K562 (cell line): Measurements from ENCODE around the gene GABRB1. TPM values are rescaled to one million over a fixed set of nuclear protein-coding genes. Genes with fewer than 3 reads are reported as not detected.

Experiments
- ATAC-seq: fragments of 200-7000 bp; cut with Tn5 transposase; 3 replicates; pipeline ENCODE4 v1.9.1; 2020; ENCODE audit warnings: moderate library complexity
- BruUV-seq: library from RNA; stranded (reverse); fragments of 400-500 nt; replicated peaks from 2 replicates; lab custom pipeline; 2021; lab: Mats Ljungman, UMichigan
- CTCF ChIA-PET: fragments of 300-600 bp; formaldehyde crosslinking; extraction: SDS; loops from one replicate; lab custom pipeline; 2021; ENCODE audit warnings: low intra/inter-chr PET ratio; lab: Yijun Ruan, JAX
- POLR2A ChIA-PET: fragments of 300-600, 350-650 bp; sonication (Branson Sonifier 250); formaldehyde crosslinking; extraction: SDS; loops from one replicate; lab custom pipeline; 2021; ENCODE audit warnings: antibody characterized with exemption, inconsistent platforms; lab: Yijun Ruan, JAX
- DNase-seq, 4 experiments: peaks; one replicate each; pipeline versions ENCODE4 v3.0.0 to v3.0.0-alpha.2; 2011 to 2018; ENCODE audit warnings: low spot score in 3 of 4, mixed read lengths in 3 of 4; ENCODE audit errors: extremely low read depth in 1 of 4
- FAIRE-seq: peaks from 2 replicates; lab custom pipeline; 2011; peaks lifted over from hg19 to GRCh38; lab: Jason Lieb, UNC
- H2AFZ ChIP-seq: 2 replicates; pipeline ENCODE4 v1.6.0; 2011; ENCODE audit warnings: low read depth, low read length, control low read depth, inconsistent platforms
- H3K27ac ChIP-seq: fragments of 200-600 bp; 3 replicates; pipeline ENCODE4 v1.8.0; 2011; ENCODE audit warnings: low read depth, mild to moderate bottlenecking, control low read depth, inconsistent platforms, low read length, moderate library complexity, mixed read lengths; ENCODE audit errors: extremely low read depth
- H3K27me3 ChIP-seq, 2 experiments: fragments of 300-600 bp in 1 of 2; 2 replicates in 1 of 2; 3 replicates in 1 of 2; pipeline versions ENCODE4 v1.6.0 to v1.8.0; 2011; ENCODE audit warnings: inconsistent platforms in 2 of 2, low read length in 2 of 2, mild to moderate bottlenecking in 1 of 2, mixed read lengths in 1 of 2, moderate library complexity in 1 of 2; ENCODE audit not compliant: control insufficient read depth in 2 of 2, insufficient read depth in 2 of 2
- H3K36me3 ChIP-seq: fragments of 300-600 bp; 3 replicates; pipeline ENCODE4 v1.8.0; 2011; ENCODE audit warnings: mild to moderate bottlenecking, low read length, inconsistent platforms; ENCODE audit not compliant: control insufficient read depth, insufficient read depth
- H3K4me1 ChIP-seq, 2 experiments: fragments of 200-600 bp in 1 of 2; replicated peaks in 1 of 2; 2 replicates in 1 of 2; 3 replicates in 1 of 2; pipeline versions ENCODE4 v1.5.1 to v1.8.0; 2011; ENCODE audit warnings: inconsistent platforms in 2 of 2, low read length in 2 of 2, mild to moderate bottlenecking in 1 of 2, mixed read lengths in 1 of 2, moderate library complexity in 1 of 2; ENCODE audit not compliant: control insufficient read depth in 2 of 2, insufficient read depth in 2 of 2
- H3K4me2 ChIP-seq: 2 replicates; pipeline ENCODE4 v1.6.1; 2011; ENCODE audit warnings: low read length, control low read depth, inconsistent platforms, mixed read lengths; ENCODE audit not compliant: insufficient read depth
- H3K4me3 ChIP-seq: fragments of 200-600 bp; sonication (generic), shearing (Covaris generic); 2 replicates; pipeline ENCODE4 v1.5.1; 2016; ENCODE audit warnings: control low read depth, inconsistent platforms
- H3K79me2 ChIP-seq: fragments of 200-600 bp; 3 replicates; pipeline ENCODE4 v1.8.0; 2011; ENCODE audit warnings: low read length, inconsistent platforms; ENCODE audit not compliant: control insufficient read depth, insufficient read depth
- H3K9ac ChIP-seq, 2 experiments: 2 replicates each; pipeline versions ENCODE4 v1.6.0 to v1.6.1; 2011; ENCODE audit warnings: low read depth in 2 of 2, low read length in 2 of 2, control low read depth in 1 of 2, inconsistent platforms in 1 of 2, mild to moderate bottlenecking in 1 of 2, mixed read lengths in 1 of 2; ENCODE audit not compliant: insufficient read depth in 1 of 2
- H3K9me1 ChIP-seq: one replicate; pipeline ENCODE4 v1.6.0; 2011; ENCODE audit warnings: inconsistent platforms, mild to moderate bottlenecking, low read length, moderate library complexity; ENCODE audit not compliant: control insufficient read depth, insufficient read depth
- H3K9me3 ChIP-seq: replicated peaks from 2 replicates; pipeline ENCODE4 v1.5.1; 2011; ENCODE audit warnings: low read depth, low read length, inconsistent platforms; ENCODE audit not compliant: control insufficient read depth, insufficient read depth
- H4K20me1 ChIP-seq: replicated peaks from 2 replicates; pipeline ENCODE4 v1.6.1; 2011; ENCODE audit warnings: low read length, inconsistent platforms, mixed read lengths; ENCODE audit not compliant: control insufficient read depth, insufficient read depth
- BACH1 ChIP-seq: fragments of 200-800 bp; sonication (Bioruptor generic); IDR thresholded peaks from 2 replicates; pipeline ENCODE4 v1.6.1; 2016; ENCODE audit warnings: missing genetic modification characterization, missing compliant biosample characterization
- FOXJ3 ChIP-seq: sonication (generic); formaldehyde crosslinking; IDR thresholded peaks from 2 replicates; pipeline ENCODE4 v1.4.0; 2020; ENCODE audit warnings: mild to moderate bottlenecking, missing genetic modification reagents
- MAX ChIP-seq: sonication (generic); formaldehyde crosslinking; IDR thresholded peaks from 2 replicates; pipeline ENCODE4 v1.9.0; 2022; ENCODE audit warnings: mild to moderate bottlenecking, missing genetic modification reagents
- MTA3 ChIP-seq: fragments of 450-650 bp; formaldehyde crosslinking; IDR thresholded peaks from 2 replicates; pipeline ENCODE4 v1.6.1; 2017; ENCODE audit warnings: mild to moderate bottlenecking, borderline replicate concordance
- SNRNP70 ChIP-seq: fragments of 200-400 bp; formaldehyde crosslinking; optimal IDR thresholded peaks from 2 replicates; pipeline ENCODE3; 2017; ENCODE audit warnings: low read depth, low read length
- TAF15 ChIP-seq: fragments of 200-400 bp; formaldehyde crosslinking; IDR thresholded peaks from 2 replicates; pipeline ENCODE4 v1.6.1; 2017; ENCODE audit warnings: mild to moderate bottlenecking, low read depth, low read length, moderate library complexity
- ZBTB43 ChIP-seq: sonication (generic); formaldehyde crosslinking; IDR thresholded peaks from 2 replicates; pipeline ENCODE4 v1.8.0; 2023; ENCODE audit warnings: mild to moderate bottlenecking, missing genetic modification reagents
- ZMIZ1 ChIP-seq, 2 experiments: fragments of 150-350 bp in 1 of 2; IDR thresholded peaks; 2 replicates each; pipeline ENCODE4 v1.6.1; 2012 to 2016; ENCODE audit warnings: low read depth in 2 of 2, low read length in 2 of 2, mild to moderate bottlenecking in 1 of 2, moderate library complexity in 1 of 2
- ZNF561 ChIP-seq: fragments of 450-650 bp; formaldehyde crosslinking; conservative IDR thresholded peaks from 2 replicates; pipeline ENCODE4 v1.4.0; 2020; ENCODE audit warnings: mild to moderate bottlenecking, moderate library complexity
- WGBS: fragments of 100-300 bp; shearing (Covaris generic); methylation state at CpG from one replicate; pipeline ENCODE4 v1.1.6; 2016; ENCODE audit warnings: low coverage, mixed read lengths; ENCODE audit not compliant: insufficient coverage; ENCODE audit errors: missing lambda C conversion rate; 5-methylcytosine and 5-hydroxymethylcytosine counted together
- in situ Hi-C: fragments of 300-500 bp; cut with MboI; formaldehyde crosslinking; loops from 4 replicates; pipeline ENCODE4 v1.15.0; 2018; ENCODE audit warnings: inconsistent platforms, mixed read lengths
- intact Hi-C: fragments of 100-400 bp; cut with micrococcal nuclease; formaldehyde crosslinking; loops from 2 replicates; pipeline ENCODE4 v1.14.2; 2022
- polyA plus RNA-seq, 8 experiments: library from polyadenylated mRNA; depleted of rRNA in 4 of 8; stranded (reverse) in 5 of 8; unstranded in 3 of 8; fragments of >200 nt; fragmentation: Nextera tagmentation in 2 of 8; fragmentation: Illumina TruSeq in 1 of 8; extraction: Ambion mirVana in 2 of 8; extraction: Trizol in 1 of 8; gene quantifications; 2 replicates each; pipeline versions ENCODE4 v1.2.1 to v1.2.3, GENCODE V29; 2011 to 2014; ENCODE audit warnings: inconsistent platforms in 1 of 8, missing spikeins in 1 of 8
- total RNA-seq, 7 experiments: library from RNA; depleted of rRNA in 6 of 7; stranded (reverse); fragments of >200 nt in 6 of 7; fragmentation: Illumina TruSeq in 2 of 7; extraction: Trizol in 2 of 7; gene quantifications; 2 replicates each; pipeline versions ENCODE4 v1.2.1 to v1.2.3, GENCODE V29; 2011 to 2021; ENCODE audit warnings: low replicate concordance in 1 of 7

GABRB1 gene
- total and polyA plus RNA-seq, 9 of the 15 experiments (the other 6 are each of a cell fraction or from before 2014, with no cell fraction given): not detected

- in situ Hi-C loops: no loop called here
- no peak overlapping the region for H3K4me2 ChIP-seq
- CTCF ChIA-PET: no interaction called here
- H3K79me2 ChIP-seq: no peaks in the 10 kb centered on the region
- POLR2A ChIA-PET: no interaction called here
- no peaks in the 10 kb centered on the region for H3K9me3 ChIP-seq
- H3K36me3 ChIP-seq: no peaks in the 10 kb centered on the region
- no peaks in the 10 kb centered on the region for H3K27me3 ChIP-seq
- no peak overlapping the region for H3K9ac ChIP-seq
- H3K4me1 ChIP-seq: no peaks in the 10 kb centered on the region
- intact Hi-C loops: no loop called here
- H3K4me3 ChIP-seq: no peak overlapping the region
- no peaks in the 10 kb centered on the region for H3K9me1 ChIP-seq
- no TSS peak for BruUV-seq
- FAIRE-seq (no peak), ATAC-seq (no peak), DNase-seq (no peak)
- no peaks in the 10 kb centered on the region for H4K20me1 ChIP-seq
- H3K27ac ChIP-seq: no peak overlapping the region
- TF ChIP-seq ZNF561 (CRISPR knock-in tag) (no peak), BACH1 (tag) (no peak), TAF15 (no peak), SNRNP70 (no peak), MTA3 (no peak), FOXJ3 (CRISPR knock-in tag) (no peak), MAX (CRISPR knock-in tag) (no peak)
- H2AFZ ChIP-seq: no peak overlapping the region
Measured at GRCh38 chr4:47309165-47309564, 277.8 kb downstream of the GABRB1 start.

GRCh38 chr4:47312170-47312569 lies 280.8 kb downstream of the GABRB1 start:
- Histone ChIP-seq H3K27me3 (no peaks in the 10 kb centered on the region), H3K36me3 (no peaks in the 10 kb centered on the region), H4K20me1 (no peaks in the 10 kb centered on the region), H3K79me2 (no peaks in the 10 kb centered on the region), H2AFZ (no peak overlapping the region), H3K4me3 (no peak overlapping the region), H3K4me2 (no peak overlapping the region), H3K27ac (no peak overlapping the region), H3K4me1 (no peaks in the 10 kb centered on the region), H3K9me3 (no peaks in the 10 kb centered on the region), H3K9ac (no peak overlapping the region), H3K9me1 (no peaks in the 10 kb centered on the region)
- DNase-seq (no peak), ATAC-seq (no peak), FAIRE-seq (no peak)
- 0% methylated on average over 2 of the region's 2 CpGs for WGBS
- intact Hi-C loops: no loop called here
- TF ChIP-seq ZMIZ1 (IDR thresholded peaks at IDR 0.05; ENCODE audit: low read depth in 2 of 2, low read length in 2 of 2) (no peak), ZBTB43 (CRISPR knock-in tag) (no peak)
- BruUV-seq: no TSS peak
- ChIA-PET CTCF (no interaction called here), POLR2A (no interaction called here)
- in situ Hi-C loops: no loop called here
